ENCODE results near the gene HDAC9.

The HDAC9 gene

GRCh38 chr7:19009936-19010280 is 514.4 kb downstream of the HDAC9 start:
- TF ChIP-seq CTCF (IDR thresholded peaks at IDR 0.05; ENCODE audit: control insufficient read depth, insufficient read depth, low read depth, low read length, missing control alignments), result no peak
- no peak for DNase-seq (ENCODE audit: low read depth)

DNA sequence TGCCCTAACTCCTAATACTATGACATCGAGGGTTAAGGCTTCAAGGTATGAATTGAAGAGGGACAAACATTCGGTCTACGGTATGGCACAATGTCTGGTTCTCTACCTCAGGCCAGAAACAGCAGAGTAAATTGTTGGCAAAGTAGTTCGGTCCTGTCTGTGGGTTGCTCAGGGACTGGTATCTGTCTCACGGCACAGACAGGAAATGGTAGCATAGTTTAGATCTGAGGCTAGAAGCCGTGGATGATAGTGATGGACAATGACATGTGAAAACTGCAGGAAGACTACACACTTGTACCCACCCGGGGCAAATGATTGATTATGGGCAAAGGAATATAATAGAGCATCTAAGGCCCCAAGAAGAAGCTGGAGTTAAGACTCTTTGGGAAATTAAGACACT is 515.7 kb downstream of the HDAC9 start:
- DNase-seq (ENCODE audit: low read depth), result no peak

More at GRCh38 chr7:19009936-19010280, 514.4 kb downstream of the HDAC9 start:
- H3K4me3 ChIP-seq (ENCODE audit: control insufficient read depth, low read depth, low read length), result no peak overlapping the region

DNA sequence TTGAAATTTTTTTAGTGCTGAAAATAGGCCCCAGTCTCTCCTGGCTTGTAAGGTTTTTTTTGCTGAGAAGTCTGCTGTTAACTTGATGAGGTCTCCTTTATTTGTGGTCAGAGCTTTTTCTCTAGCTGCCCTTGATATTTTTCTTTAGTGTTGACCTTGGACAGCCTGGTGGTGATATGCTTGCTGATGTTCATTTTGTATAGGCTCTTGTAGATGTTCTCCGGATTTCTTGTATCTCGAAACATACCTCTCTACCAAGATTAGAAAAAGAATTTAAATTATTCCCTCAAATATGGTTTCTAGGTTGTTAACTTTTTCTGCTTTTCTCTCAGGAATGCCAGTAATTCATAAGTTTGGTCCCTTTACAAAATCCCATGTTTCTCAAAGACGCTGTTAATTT is 519.5 kb downstream of the HDAC9 start:
- no peak for TF ChIP-seq CTCF (IDR thresholded peaks at IDR 0.05; ENCODE audit: control insufficient read depth, insufficient read depth, low read depth, low read length, missing control alignments)
- H3K4me3 ChIP-seq (ENCODE audit: control insufficient read depth, low read depth, low read length), result no peak overlapping the region
- no peak for DNase-seq (ENCODE audit: low read depth)

More for the DNA sequence above, 515.7 kb downstream of the HDAC9 start:
- TF ChIP-seq CTCF (IDR thresholded peaks at IDR 0.05; ENCODE audit: control insufficient read depth, insufficient read depth, low read depth, low read length, missing control alignments), result no peak
- no peak overlapping the region for H3K4me3 ChIP-seq (ENCODE audit: control insufficient read depth, low read depth, low read length)

DNA sequence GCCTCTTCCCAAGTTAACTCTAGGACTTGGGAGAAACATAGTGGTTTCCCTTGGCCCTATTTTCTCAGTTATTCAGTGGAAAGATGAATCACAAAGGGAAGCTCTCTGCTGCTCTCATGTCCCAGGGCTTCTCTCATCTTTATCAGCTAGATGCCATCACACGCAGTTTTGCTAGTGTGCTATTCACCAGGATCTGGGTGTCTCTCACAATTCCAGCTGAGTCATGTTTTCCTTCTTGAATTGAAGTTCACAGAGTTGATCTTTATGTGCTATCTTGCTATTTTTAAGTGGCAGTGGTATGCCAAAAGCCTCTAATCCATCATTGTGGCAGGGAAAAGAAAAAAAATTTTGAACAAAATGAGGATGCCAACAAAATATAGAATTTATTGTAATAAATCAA is 520.6 kb downstream of the HDAC9 start:
- DNase-seq (ENCODE audit: low read depth), result no peak
- H3K4me3 ChIP-seq (ENCODE audit: control insufficient read depth, low read depth, low read length), result no peak overlapping the region
- no peak for TF ChIP-seq CTCF (IDR thresholded peaks at IDR 0.05; ENCODE audit: control insufficient read depth, insufficient read depth, low read depth, low read length, missing control alignments)

GRCh38 chr7:19017374-19017773 is 521.8 kb downstream of the HDAC9 start:
- no peak for DNase-seq (ENCODE audit: low read depth)
- H3K4me3 ChIP-seq (ENCODE audit: control insufficient read depth, low read depth, low read length), result no peak overlapping the region
- TF ChIP-seq CTCF (IDR thresholded peaks at IDR 0.05; ENCODE audit: control insufficient read depth, insufficient read depth, low read depth, low read length, missing control alignments), result no peak

DNA sequence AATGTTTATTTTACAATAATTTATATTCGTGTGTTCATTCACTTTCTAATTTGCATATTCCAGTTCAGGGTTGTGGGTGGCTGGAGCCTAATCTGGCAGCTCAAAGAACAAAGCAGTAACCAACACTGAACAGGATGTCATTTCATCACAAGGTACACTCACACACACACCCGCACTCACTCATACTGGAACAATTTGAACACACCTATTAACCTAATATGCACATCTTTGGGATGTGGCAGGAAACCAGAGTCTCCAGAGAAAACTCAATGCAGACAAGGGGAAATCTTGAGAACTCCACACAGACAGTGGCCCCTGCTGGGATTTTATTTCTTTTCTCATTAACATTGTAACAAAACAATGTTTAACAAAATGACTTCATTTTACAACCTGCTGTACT is 524.5 kb downstream of the HDAC9 start:
- no peak overlapping the region for H3K4me3 ChIP-seq (ENCODE audit: control insufficient read depth, low read depth, low read length)
- TF ChIP-seq CTCF (IDR thresholded peaks at IDR 0.05; ENCODE audit: control insufficient read depth, insufficient read depth, low read depth, low read length, missing control alignments), result no peak
- DNase-seq (ENCODE audit: low read depth), result no peak

DNA sequence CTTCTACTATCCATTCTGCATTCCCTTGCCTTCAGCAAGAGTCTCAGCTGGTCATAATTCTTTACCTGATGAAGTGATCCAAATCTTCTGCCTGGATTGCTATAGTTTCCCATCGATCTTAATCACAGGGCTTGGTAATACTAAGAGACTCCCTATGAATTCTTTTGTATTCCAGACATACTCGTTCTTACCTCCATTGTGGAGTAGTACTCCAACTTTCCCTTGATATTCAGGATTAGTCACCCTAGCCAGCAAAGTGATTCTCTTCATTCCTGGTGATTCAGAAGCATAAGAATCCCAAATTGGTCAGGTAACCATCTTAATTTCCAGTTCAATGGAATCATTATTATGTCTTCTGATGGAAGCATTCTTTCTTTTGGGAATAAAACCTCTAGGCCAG is 525.2 kb downstream of the HDAC9 start:
- no peak for DNase-seq (ENCODE audit: low read depth)
- no peak overlapping the region for H3K4me3 ChIP-seq (ENCODE audit: control insufficient read depth, low read depth, low read length)
- TF ChIP-seq CTCF (IDR thresholded peaks at IDR 0.05; ENCODE audit: control insufficient read depth, insufficient read depth, low read depth, low read length, missing control alignments), result no peak
